IMR-90 (cell line): ENCODE data around the gene PRKCE. TPM values are rescaled to one million over a fixed set of nuclear protein-coding genes. Genes with fewer than 3 reads are reported as not detected.

Experiments
- ATAC-seq: fragments of 200-7000 bp; cut with Tn5 transposase; 2 replicates; pipeline ENCODE4 v1.9.1; 2020; ENCODE audit warnings: low read depth, mild to moderate bottlenecking, moderate library complexity
- BruUV-seq: library from RNA; stranded (reverse); fragments of 400-500 nt; replicated peaks from 2 replicates; lab custom pipeline; 2021; lab: Mats Ljungman, UMichigan
- CTCF ChIA-PET: fragments of 300-600 bp; formaldehyde crosslinking; extraction: SDS; loops from one replicate; lab custom pipeline; 2021; ENCODE audit warnings: antibody characterized with exemption; lab: Yijun Ruan, JAX
- POLR2A ChIA-PET: fragments of 300-600 bp; sonication (Branson Sonifier 250); formaldehyde crosslinking; loops from one replicate; lab custom pipeline; 2022; ENCODE audit warnings: antibody characterized with exemption; ENCODE audit not compliant: unreplicated experiment; lab: Charles Lee
- DNase-seq: peaks from one replicate; pipeline ENCODE4 v3.0.0; 2013
- H2AFZ ChIP-seq: replicated peaks from 2 replicates; pipeline ENCODE3; 2013; ENCODE audit warnings: low read length, mild to moderate bottlenecking; ENCODE audit not compliant: poor library complexity
- H2AK5ac ChIP-seq: 2 replicates; pipeline ENCODE4 v1.6.1; 2013; ENCODE audit warnings: low read depth, low read length, inconsistent platforms
- H2AK9ac ChIP-seq: replicated peaks from 2 replicates; pipeline ENCODE3; 2013; ENCODE audit warnings: mild to moderate bottlenecking, low read depth, low read length, moderate library complexity; ENCODE audit not compliant: poor library complexity
- H2BK120ac ChIP-seq: 2 replicates; pipeline ENCODE4 v1.6.1; 2013; ENCODE audit warnings: low read depth, low read length, inconsistent platforms
- H2BK15ac ChIP-seq: 3 replicates; pipeline ENCODE4 v1.6.1; 2013; ENCODE audit warnings: low read depth, low read length, inconsistent platforms
- H2BK20ac ChIP-seq: 2 replicates; pipeline ENCODE4 v1.6.1; 2013; ENCODE audit warnings: low read depth, mild to moderate bottlenecking, inconsistent platforms, low read length, moderate library complexity
- H2BK5ac ChIP-seq: 2 replicates; pipeline ENCODE4 v1.6.1; 2013; ENCODE audit warnings: mild to moderate bottlenecking, low read depth, low read length, inconsistent platforms; ENCODE audit not compliant: poor library complexity, severe bottlenecking
- H3K14ac ChIP-seq: replicated peaks from 2 replicates; pipeline ENCODE4 v1.6.1; 2013; ENCODE audit warnings: low read depth, low read length, inconsistent platforms
- H3K18ac ChIP-seq: 2 replicates; pipeline ENCODE4 v1.6.1; 2013; ENCODE audit warnings: low read depth, low read length, control low read depth
- H3K23ac ChIP-seq: 2 replicates; pipeline ENCODE4 v1.6.1; 2013; ENCODE audit warnings: low read depth, low read length, inconsistent platforms
- H3K27ac ChIP-seq: 2 replicates; pipeline ENCODE4 v1.5.1; 2013; ENCODE audit warnings: mild to moderate bottlenecking, control low read depth, low read length; ENCODE audit not compliant: insufficient read depth
- H3K27me3 ChIP-seq: 2 replicates; pipeline ENCODE4 v1.6.1; 2013; ENCODE audit warnings: low read length; ENCODE audit not compliant: control insufficient read depth, insufficient read depth
- H3K36me3 ChIP-seq: 2 replicates; pipeline ENCODE4 v1.6.1; 2013; ENCODE audit warnings: low read length, mixed read lengths; ENCODE audit not compliant: control insufficient read depth, insufficient read depth
- H3K4ac ChIP-seq: 2 replicates; pipeline ENCODE4 v1.6.1; 2013; ENCODE audit warnings: low read depth, low read length, inconsistent platforms
- H3K4me1 ChIP-seq: 2 replicates; pipeline ENCODE4 v1.6.1; 2013; ENCODE audit warnings: low read length, mixed read lengths; ENCODE audit not compliant: control insufficient read depth, insufficient read depth
- H3K4me2 ChIP-seq: 2 replicates; pipeline ENCODE4 v1.6.1; 2013; ENCODE audit warnings: low read depth, mild to moderate bottlenecking, control low read depth, low read length, moderate library complexity
- H3K4me3 ChIP-seq: 2 replicates; pipeline ENCODE4 v1.5.1; 2013; ENCODE audit warnings: low read depth, mild to moderate bottlenecking, control low read depth, low read length, moderate library complexity; ENCODE audit not compliant: insufficient read depth
- H3K56ac ChIP-seq: 2 replicates; pipeline ENCODE4 v1.6.1; 2013; ENCODE audit warnings: low read length, inconsistent platforms; ENCODE audit not compliant: insufficient read depth; ENCODE audit errors: extremely low read depth
- H3K79me1 ChIP-seq, 2 experiments: 2 replicates each; pipeline ENCODE4 v1.6.1; 2013; ENCODE audit warnings: low read length in 2 of 2, inconsistent platforms in 1 of 2, low read depth in 1 of 2
- H3K9ac ChIP-seq: 2 replicates; pipeline ENCODE4 v1.6.1; 2013; ENCODE audit warnings: low read depth, low read length, control low read depth
- H3K9me1 ChIP-seq: 2 replicates; pipeline ENCODE4 v1.6.1; 2013; ENCODE audit warnings: low read length, inconsistent platforms; ENCODE audit not compliant: insufficient read depth
- H3K9me3 ChIP-seq: 2 replicates; pipeline ENCODE4 v1.6.1; 2013; ENCODE audit warnings: low read length; ENCODE audit not compliant: control insufficient read depth, insufficient read depth
- H4K20me1 ChIP-seq: 2 replicates; pipeline ENCODE4 v1.6.1; 2013; ENCODE audit warnings: low read length, inconsistent platforms; ENCODE audit not compliant: insufficient read depth
- H4K5ac ChIP-seq: 2 replicates; pipeline ENCODE4 v1.6.1; 2013; ENCODE audit warnings: mild to moderate bottlenecking, low read depth, low read length, control low read depth
- H4K8ac ChIP-seq, 2 experiments: 2 replicates each; pipeline ENCODE4 v1.6.1; 2013; ENCODE audit warnings: low read depth in 2 of 2, low read length in 2 of 2, control low read depth in 1 of 2, inconsistent platforms in 1 of 2
- H4K91ac ChIP-seq: 2 replicates; pipeline ENCODE4 v1.6.1; 2013; ENCODE audit warnings: low read depth, low read length, inconsistent platforms; ENCODE audit not compliant: insufficient read depth
- CHD1 ChIP-seq: IDR thresholded peaks from 2 replicates; pipeline ENCODE4 v1.6.1; 2012; ENCODE audit warnings: low read depth, low read length, improper control_type of control experiment
- CTCF ChIP-seq: conservative IDR thresholded peaks from 2 replicates; pipeline ENCODE4 v1.5.1; 2012; ENCODE audit warnings: mild to moderate bottlenecking, low read depth, low read length, improper control_type of control experiment
- FOS ChIP-seq: fragments of 150-350 bp; IDR thresholded peaks from 2 replicates; pipeline ENCODE4 v1.6.1; 2016; ENCODE audit warnings: low read depth, low read length
- MXI1 ChIP-seq: IDR thresholded peaks from 2 replicates; pipeline ENCODE4 v1.6.1; 2012; ENCODE audit warnings: low read depth, mild to moderate bottlenecking, low read length, moderate library complexity, borderline replicate concordance
- NFE2L2 ChIP-seq: fragments of 150-350 bp; IDR thresholded peaks from 2 replicates; pipeline ENCODE4 v1.6.1; 2016; ENCODE audit warnings: low read depth, mild to moderate bottlenecking, low read length
- POLR2A ChIP-seq: IDR thresholded peaks from 2 replicates; pipeline ENCODE4 v1.6.1; 2012; ENCODE audit warnings: mild to moderate bottlenecking, low read depth, low read length
- RAD21 ChIP-seq: IDR thresholded peaks from 2 replicates; pipeline ENCODE4 v1.6.1; 2012; ENCODE audit warnings: low read length, improper control_type of control experiment
- RCOR1 ChIP-seq: IDR thresholded peaks from 2 replicates; pipeline ENCODE4 v1.6.1; 2012; ENCODE audit warnings: mild to moderate bottlenecking, low read length, improper control_type of control experiment; ENCODE audit not compliant: insufficient replicate concordance
- RFX5 ChIP-seq: IDR thresholded peaks from 2 replicates; pipeline ENCODE4 v1.8.0; 2012; ENCODE audit warnings: low read depth, mild to moderate bottlenecking, low read length, moderate library complexity
- dilution Hi-C: fragments of 300-500 bp; cut with HindIII; formaldehyde crosslinking; loops from one replicate; pipeline ENCODE4 v1.14.3; 2018; ENCODE audit warnings: low sequenced_read_pairs; ENCODE audit not compliant: unreplicated experiment
- in situ Hi-C: fragments of 300-500 bp; cut with MboI; formaldehyde crosslinking; loops from 3 replicates; pipeline ENCODE4 v1.14.3; 2019; ENCODE audit warnings: low sequenced_read_pairs, inconsistent platforms, mixed read lengths
- intact Hi-C: fragments of 100-400 bp; cut with micrococcal nuclease; formaldehyde crosslinking; loops from 2 replicates; pipeline ENCODE4 v1.10.0; 2022
- polyA plus RNA-seq, 3 experiments: library from polyadenylated mRNA; depleted of rRNA; stranded (reverse); fragments of >200 nt; gene quantifications; 2 replicates each; pipeline ENCODE4 v1.2.3, GENCODE V29; 2012; ENCODE audit warnings: low replicate concordance in 1 of 3
- total RNA-seq: library from RNA; depleted of rRNA; stranded (reverse); fragments of >200 nt; gene quantifications from 2 replicates; pipeline ENCODE4 v1.2.3, GENCODE V29; 2012
- TF ChIP-seq, protein P1 (sequence below): fragments of 150-350 bp; IDR thresholded peaks from 2 replicates; pipeline ENCODE4 v1.6.1; 2016; ENCODE audit warnings: low read depth, mild to moderate bottlenecking, low read length, moderate library complexity, borderline replicate concordance
- TF ChIP-seq, protein P2 (sequence below): fragments of 150-350 bp; IDR thresholded peaks from 2 replicates; pipeline ENCODE4 v1.6.1; 2017; ENCODE audit warnings: mild to moderate bottlenecking, antibody characterized with exemption, low read length, low read depth

PRKCE gene
- total and polyA plus RNA-seq, 2 of the 4 experiments (the other 2 are of a cell fraction), result 8.1 to 32.4 TPM

DNA sequence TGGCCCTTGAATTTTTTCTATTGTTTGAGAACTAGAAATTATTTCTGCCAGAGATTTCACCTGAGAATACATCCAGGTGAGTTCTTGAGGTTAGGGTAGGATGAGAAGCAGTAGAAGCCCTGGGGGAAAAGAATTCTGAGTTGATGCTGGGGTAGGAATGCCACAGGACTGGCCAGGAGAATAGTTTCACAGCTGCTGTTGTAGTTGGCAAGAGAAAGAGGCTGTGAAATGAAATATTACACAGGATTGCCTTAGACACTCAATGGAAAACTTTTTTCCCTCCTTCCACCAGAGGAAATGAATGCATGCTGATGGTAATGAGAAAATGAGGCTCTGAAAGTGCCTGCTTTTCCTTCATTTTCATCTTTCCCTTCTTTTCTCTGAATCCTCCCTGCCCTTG lies 54.6 kb downstream of the PRKCE start:
- H3K9ac ChIP-seq, result no peak overlapping the region
- H2AFZ ChIP-seq, result no peak overlapping the region
- H4K8ac ChIP-seq, result no peak overlapping the region
- no peak overlapping the region for H4K5ac ChIP-seq
- H3K9me3 ChIP-seq, result no peaks in the 10 kb centered on the region
- no peaks in the 10 kb centered on the region for H3K4me1 ChIP-seq
- no peak overlapping the region for H3K4ac ChIP-seq
- no peak overlapping the region for H3K4me3 ChIP-seq
- no peaks in the 10 kb centered on the region; the same call in 1 of the 2 replicates for H4K20me1 ChIP-seq
- in situ Hi-C loops (no loop called here), intact Hi-C loops (no loop called here), dilution Hi-C loops (no loop called here)
- no peak overlapping the region for H2BK5ac ChIP-seq
- no peaks in the 10 kb centered on the region for H3K27me3 ChIP-seq
- no peak overlapping the region for H3K27ac ChIP-seq
- no peak overlapping the region for H3K18ac ChIP-seq
- no peaks in the 10 kb centered on the region; the same call in 1 of the 2 replicates for H3K36me3 ChIP-seq
- no peak overlapping the region for H2BK20ac ChIP-seq
- H3K4me2 ChIP-seq, result no peak overlapping the region
- no peak overlapping the region for H3K14ac ChIP-seq
- no peak overlapping the region for H2BK15ac ChIP-seq
- no peak overlapping the region for H4K91ac ChIP-seq
- BruUV-seq, result no TSS peak
- no peak overlapping the region for H3K23ac ChIP-seq
- no peak for TF ChIP-seq CTCF
- TF ChIP-seq RCOR1, result no peak
- TF ChIP-seq RFX5, result no peak
- TF ChIP-seq CHD1, result no peak
- TF ChIP-seq, protein P1, sequence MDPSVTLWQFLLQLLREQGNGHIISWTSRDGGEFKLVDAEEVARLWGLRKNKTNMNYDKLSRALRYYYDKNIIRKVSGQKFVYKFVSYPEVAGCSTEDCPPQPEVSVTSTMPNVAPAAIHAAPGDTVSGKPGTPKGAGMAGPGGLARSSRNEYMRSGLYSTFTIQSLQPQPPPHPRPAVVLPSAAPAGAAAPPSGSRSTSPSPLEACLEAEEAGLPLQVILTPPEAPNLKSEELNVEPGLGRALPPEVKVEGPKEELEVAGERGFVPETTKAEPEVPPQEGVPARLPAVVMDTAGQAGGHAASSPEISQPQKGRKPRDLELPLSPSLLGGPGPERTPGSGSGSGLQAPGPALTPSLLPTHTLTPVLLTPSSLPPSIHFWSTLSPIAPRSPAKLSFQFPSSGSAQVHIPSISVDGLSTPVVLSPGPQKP, result no peak
- TF ChIP-seq MXI1, result no peak
- TF ChIP-seq FOS, result no peak
- TF ChIP-seq NFE2L2, result no peak
- TF ChIP-seq POLR2A, result no peak
- no peak for TF ChIP-seq RAD21
- TF ChIP-seq, protein P2, sequence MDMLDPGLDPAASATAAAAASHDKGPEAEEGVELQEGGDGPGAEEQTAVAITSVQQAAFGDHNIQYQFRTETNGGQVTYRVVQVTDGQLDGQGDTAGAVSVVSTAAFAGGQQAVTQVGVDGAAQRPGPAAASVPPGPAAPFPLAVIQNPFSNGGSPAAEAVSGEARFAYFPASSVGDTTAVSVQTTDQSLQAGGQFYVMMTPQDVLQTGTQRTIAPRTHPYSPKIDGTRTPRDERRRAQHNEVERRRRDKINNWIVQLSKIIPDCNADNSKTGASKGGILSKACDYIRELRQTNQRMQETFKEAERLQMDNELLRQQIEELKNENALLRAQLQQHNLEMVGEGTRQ, result no peak
- POLR2A ChIA-PET, result no interaction called here
- no peak overlapping the region for H2BK120ac ChIP-seq
- no peak overlapping the region for H2AK9ac ChIP-seq
- no peak overlapping the region for H3K56ac ChIP-seq
- H3K79me1 ChIP-seq, result peaks cover 6 to 7% of the 10 kb centered on the region in 2 experiments; a peak in 1 of 4 replicates
- no peak overlapping the region for H2AK5ac ChIP-seq
- DNase-seq (peak; percentile 24), ATAC-seq (no peak)
- 0 out of 2 replicates have a peak, but pooled peaks cover 2% of the 10 kb centered on the region for H3K9me1 ChIP-seq
- CTCF ChIA-PET, result no interaction called here
